Nucleus accumbens (tissue), 56 donors: ENCODE measurements around the gene CABLES1.
A peak's percentile ranks its signal among the peaks of the same experiment; 100 is the strongest.

ENCODE experiments used
- DNase-seq, 56 donors: peaks; one replicate each; lab custom pipeline; 2025; lab: John Stamatoyannopoulos, UW

CABLES1 gene

GRCh38 chr18:23209796-23210195 lies 74.5 kb downstream of the CABLES1 start:
- no peak for DNase-seq

GRCh38 chr18:23210526-23210925 lies 75.2 kb downstream of the CABLES1 start:
- DNase-seq = no peak

GRCh38 chr18:23211146-23211545 lies 75.9 kb downstream of the CABLES1 start:
- no peak for DNase-seq

GRCh38 chr18:23212161-23212560 lies 76.9 kb downstream of the CABLES1 start:
- no peak for DNase-seq

GRCh38 chr18:23213200-23213599 lies 77.9 kb downstream of the CABLES1 start:
- no peak for DNase-seq

GRCh38 chr18:23217781-23218180 lies 82.5 kb downstream of the CABLES1 start:
- DNase-seq = no peak

GRCh38 chr18:23220355-23220754 lies 85.1 kb downstream of the CABLES1 start:
- no peak for DNase-seq

GRCh38 chr18:23223641-23224040 lies 88.4 kb downstream of the CABLES1 start:
- DNase-seq = no peak

- DNase-seq = no peak
Measured at GRCh38 chr18:23225503-23225902, 90.2 kb downstream of the CABLES1 start.

GRCh38 chr18:23226391-23226790 lies 91.1 kb downstream of the CABLES1 start:
- DNase-seq = no peak

- DNase-seq = peak in 1 of 56 donors; percentile 20
Measured at GRCh38 chr18:23226930-23227725, 91.8 kb downstream of the CABLES1 start.

- DNase-seq = no peak
Measured at GRCh38 chr18:23227726-23228070, 92.4 kb downstream of the CABLES1 start.

- DNase-seq = no peak
Measured at GRCh38 chr18:23228102-23229061, 93.1 kb downstream of the CABLES1 start.

- no peak for DNase-seq
Measured at GRCh38 chr18:23229472-23229871, 94.2 kb downstream of the CABLES1 start.

- no peak for DNase-seq
Measured at GRCh38 chr18:23230686-23231085, 95.4 kb downstream of the CABLES1 start.

GRCh38 chr18:23231340-23232021 lies 96.2 kb downstream of the CABLES1 start:
- DNase-seq = peak in 6 of 56 donors; percentile 10 to 21 (median 17)

- DNase-seq = no peak
Measured at GRCh38 chr18:23232331-23232730, 97.0 kb downstream of the CABLES1 start.

- no peak for DNase-seq
Measured at GRCh38 chr18:23234619-23235018, 99.3 kb downstream of the CABLES1 start.

GRCh38 chr18:23235336-23235735 lies 100.1 kb downstream of the CABLES1 start:
- DNase-seq = no peak

GRCh38 chr18:23235860-23236259 lies 100.6 kb downstream of the CABLES1 start:
- no peak for DNase-seq

GRCh38 chr18:23236876-23237468 lies 101.7 kb downstream of the CABLES1 start:
- no peak for DNase-seq
